ENCODE results near the gene RBM20.
"Not testable (repeated sequence)": the region's sequence is repeated elsewhere in the genome, so short reads cannot be mapped to it uniquely, and the experiment has no call there.

Gene RBM20

GRCh38 chr10:110691139-110691538, 47.0 kb downstream of the RBM20 start:
- DNase-seq = no peak
- in situ Hi-C loops (cut with HindIII; ENCODE audit: low pct_ligation_motif_present, low pct_unique_long_range_greater_than_20kb, low sequenced_read_pairs) = no loop called here

DNA sequence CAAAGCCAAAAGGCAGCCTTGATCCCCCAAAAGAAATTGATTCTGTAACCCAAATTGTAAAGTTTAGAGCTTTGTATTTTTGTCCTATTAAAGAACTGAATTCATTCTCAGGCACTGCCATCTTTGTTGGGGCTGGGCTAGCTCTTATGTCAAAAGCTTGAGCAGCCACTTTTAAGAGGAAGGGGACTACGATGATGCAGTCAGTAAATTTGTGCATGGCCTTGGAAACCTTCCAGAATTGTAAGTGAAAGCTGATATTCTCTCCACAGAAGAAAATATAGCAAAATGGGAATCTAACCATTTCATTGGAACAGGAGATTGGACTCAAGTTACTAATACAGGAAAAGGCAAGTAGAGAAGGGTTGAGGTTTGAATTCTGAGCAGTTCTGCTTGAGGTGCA, 50.1 kb downstream of the RBM20 start:
- no peak for DNase-seq
- in situ Hi-C loops (cut with HindIII; ENCODE audit: low pct_ligation_motif_present, low pct_unique_long_range_greater_than_20kb, low sequenced_read_pairs) = no loop called here

- in situ Hi-C loops (cut with HindIII; ENCODE audit: low pct_ligation_motif_present, low pct_unique_long_range_greater_than_20kb, low sequenced_read_pairs) = no loop called here
- DNase-seq = no peak
Measured at GRCh38 chr10:110694820-110695538, 50.8 kb downstream of the RBM20 start.

- in situ Hi-C loops (cut with HindIII; ENCODE audit: low pct_ligation_motif_present, low pct_unique_long_range_greater_than_20kb, low sequenced_read_pairs) = no loop called here
- no peak for DNase-seq
Measured at GRCh38 chr10:110695539-110695886, 51.4 kb downstream of the RBM20 start.

DNA sequence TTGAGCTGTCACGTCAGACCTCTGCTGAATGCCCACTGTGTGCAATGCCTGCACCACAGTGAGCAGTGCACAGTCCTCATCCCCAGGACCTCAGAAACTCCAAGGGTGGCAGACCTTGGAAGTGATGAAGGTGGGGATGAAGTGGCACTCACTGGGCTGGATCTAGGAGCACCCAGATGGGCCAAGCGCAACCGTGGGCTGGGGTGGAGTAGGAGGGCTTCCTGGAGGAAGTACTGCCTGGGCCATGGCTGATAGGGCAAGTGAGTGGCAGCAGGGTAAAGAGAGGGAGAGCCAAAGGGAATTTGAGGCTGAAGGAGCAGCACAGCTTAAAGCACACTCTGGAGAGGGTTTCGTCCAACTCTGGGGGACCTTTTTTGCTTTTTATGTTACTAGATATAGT, 52.3 kb downstream of the RBM20 start:
- in situ Hi-C loops (cut with HindIII; ENCODE audit: low pct_ligation_motif_present, low pct_unique_long_range_greater_than_20kb, low sequenced_read_pairs) = no loop called here
- no peak for DNase-seq

- in situ Hi-C loops (cut with HindIII; ENCODE audit: low pct_ligation_motif_present, low pct_unique_long_range_greater_than_20kb, low sequenced_read_pairs) = no loop called here
- DNase-seq = no peak
Measured at GRCh38 chr10:110698340-110698739, 54.2 kb downstream of the RBM20 start.

- no peak for DNase-seq
- in situ Hi-C loops (cut with HindIII; ENCODE audit: low pct_ligation_motif_present, low pct_unique_long_range_greater_than_20kb, low sequenced_read_pairs) = no loop called here
Measured at GRCh38 chr10:110698782-110699201, 54.7 kb downstream of the RBM20 start.

GRCh38 chr10:110699859-110700468, 55.8 kb downstream of the RBM20 start:
- in situ Hi-C loops (cut with HindIII; ENCODE audit: low pct_ligation_motif_present, low pct_unique_long_range_greater_than_20kb, low sequenced_read_pairs) = no loop called here
- DNase-seq = peak; percentile 27

GRCh38 chr10:110700947-110701616, 56.9 kb downstream of the RBM20 start:
- no peak for DNase-seq
- in situ Hi-C loops (cut with HindIII; ENCODE audit: low pct_ligation_motif_present, low pct_unique_long_range_greater_than_20kb, low sequenced_read_pairs) = no loop called here

DNA sequence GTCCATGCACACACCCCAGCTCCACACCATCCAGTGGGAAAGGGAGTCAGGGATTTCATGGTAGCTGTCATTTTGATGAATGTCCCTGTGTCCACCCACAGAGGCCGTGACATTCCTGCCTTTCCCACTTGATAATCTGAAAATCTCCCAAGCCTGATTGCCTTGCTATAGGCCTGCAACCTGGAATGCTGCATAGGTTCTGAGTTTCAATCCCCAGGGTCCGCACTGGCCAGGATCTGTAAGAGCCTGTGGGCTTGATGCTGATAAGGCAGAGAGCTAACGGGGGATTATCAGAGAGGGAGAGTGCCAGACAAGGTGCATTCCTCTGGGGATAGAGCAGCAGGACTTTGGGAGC, 57.5 kb downstream of the RBM20 start:
- in situ Hi-C loops (cut with HindIII; ENCODE audit: low pct_ligation_motif_present, low pct_unique_long_range_greater_than_20kb, low sequenced_read_pairs) = no loop called here
- no peak for DNase-seq

- in situ Hi-C loops (cut with HindIII; ENCODE audit: low pct_ligation_motif_present, low pct_unique_long_range_greater_than_20kb, low sequenced_read_pairs) = no loop called here
Measured at GRCh38 chr10:110704070-110704469, 59.9 kb downstream of the RBM20 start.

DNA sequence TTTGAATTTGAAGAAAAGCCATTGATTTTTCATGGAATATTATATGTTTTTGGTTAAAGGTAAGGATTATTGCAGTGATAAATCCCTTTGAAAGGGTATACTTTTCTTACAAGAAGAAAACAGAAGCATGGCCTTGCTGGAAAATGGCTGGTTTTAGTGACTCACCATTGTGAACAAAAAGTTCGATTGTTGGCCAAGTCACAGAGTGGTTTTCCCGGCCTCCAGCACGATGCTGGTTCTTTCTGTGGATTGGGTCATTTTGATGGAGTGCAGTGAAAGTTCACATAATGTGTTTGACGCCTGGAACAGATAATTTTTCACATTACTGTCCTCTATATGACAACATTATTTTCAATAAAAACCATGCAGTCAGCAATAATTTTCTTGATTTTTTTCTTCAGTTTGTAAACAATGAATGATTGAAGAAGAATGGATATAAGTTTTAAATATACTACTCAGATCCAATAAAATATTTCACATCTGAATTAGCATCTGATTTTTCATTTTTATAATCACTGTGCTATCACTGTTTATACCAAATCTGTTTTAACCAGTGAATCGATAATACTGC, 60.9 kb downstream of the RBM20 start:
- in situ Hi-C loops (cut with HindIII; ENCODE audit: low pct_ligation_motif_present, low pct_unique_long_range_greater_than_20kb, low sequenced_read_pairs) = no loop called here

More at GRCh38 chr10:110704070-110704469, 59.9 kb downstream of the RBM20 start:
- DNase-seq = no peak

GRCh38 chr10:110705596-110705995, 61.5 kb downstream of the RBM20 start:
- DNase-seq; in situ Hi-C loops (cut with HindIII; ENCODE audit: low pct_ligation_motif_present, low pct_unique_long_range_greater_than_20kb, low sequenced_read_pairs): not testable (repeated sequence)

More for the DNA sequence above, 60.9 kb downstream of the RBM20 start:
- DNase-seq = no peak

DNA sequence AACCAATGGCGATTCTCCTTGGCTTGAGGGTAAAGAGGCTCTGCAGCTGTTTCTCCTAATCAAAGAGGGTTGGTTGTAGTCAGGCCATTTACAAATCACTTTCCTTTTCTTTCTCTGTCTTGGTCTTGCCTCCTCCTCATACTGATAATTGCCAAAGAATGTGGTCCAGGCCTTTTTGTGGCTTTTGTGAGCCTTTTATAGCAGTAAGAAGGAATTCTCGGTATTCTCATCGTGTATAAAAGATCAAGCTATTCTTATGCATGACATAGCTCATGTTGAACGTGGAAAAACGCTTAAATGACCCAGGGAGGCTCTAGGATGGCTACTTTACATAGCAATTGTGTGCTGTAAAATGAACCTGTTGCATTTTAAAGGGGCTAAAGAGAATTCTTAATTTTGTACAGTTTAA, 62.6 kb downstream of the RBM20 start:
- DNase-seq = peak; percentile 95

GRCh38 chr10:110708776-110709443, 64.8 kb downstream of the RBM20 start:
- in situ Hi-C loops (cut with HindIII; ENCODE audit: low pct_ligation_motif_present, low pct_unique_long_range_greater_than_20kb, low sequenced_read_pairs) = no loop called here
- DNase-seq = no peak

More for the DNA sequence above, 62.6 kb downstream of the RBM20 start:
- in situ Hi-C loops (cut with HindIII; ENCODE audit: low pct_ligation_motif_present, low pct_unique_long_range_greater_than_20kb, low sequenced_read_pairs) = no loop called here

DNA sequence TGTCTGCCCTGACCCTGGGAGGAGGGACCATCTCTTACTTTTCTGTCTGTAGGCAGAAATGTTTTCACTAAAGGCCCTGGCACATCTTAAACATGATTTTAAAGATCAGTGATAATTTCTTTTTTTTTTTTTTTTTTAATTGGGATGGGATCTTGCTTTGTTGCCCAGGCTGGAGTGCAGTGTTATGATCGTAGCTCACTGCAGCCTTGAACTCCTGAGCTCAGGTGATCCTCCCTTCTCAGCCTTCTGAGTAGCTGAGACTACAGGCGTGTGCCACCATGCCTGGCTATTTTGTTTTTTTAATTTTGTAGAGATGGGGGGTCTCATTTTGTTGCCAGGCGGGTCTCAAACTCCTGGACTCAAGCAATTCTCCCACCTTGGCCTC, 65.3 kb downstream of the RBM20 start:
- in situ Hi-C loops (cut with HindIII; ENCODE audit: low pct_ligation_motif_present, low pct_unique_long_range_greater_than_20kb, low sequenced_read_pairs) = no loop called here
- no peak for DNase-seq

GRCh38 chr10:110709964-110710587, 65.9 kb downstream of the RBM20 start:
- DNase-seq = no peak
- in situ Hi-C loops (cut with HindIII; ENCODE audit: low pct_ligation_motif_present, low pct_unique_long_range_greater_than_20kb, low sequenced_read_pairs) = no loop called here

DNA sequence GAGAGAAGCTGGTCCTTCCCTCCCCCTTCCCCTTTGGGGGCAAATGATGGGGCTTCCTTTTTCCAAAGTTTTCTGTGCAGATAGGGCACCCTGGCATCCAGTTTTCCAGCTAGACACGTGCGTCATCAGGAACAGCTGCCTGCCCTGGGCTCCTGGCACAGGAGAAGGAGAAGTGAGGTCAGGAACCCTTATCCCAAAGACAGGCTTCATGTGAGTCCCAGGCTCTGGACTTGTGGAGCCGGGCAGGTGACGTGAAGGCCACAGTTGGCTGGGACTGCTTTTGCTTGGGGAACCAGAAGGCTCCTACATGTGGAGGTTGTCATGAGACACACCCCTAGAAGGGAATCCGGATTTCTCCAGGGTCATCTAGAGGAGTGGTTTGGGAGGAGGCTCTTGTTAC, 66.5 kb downstream of the RBM20 start:
- in situ Hi-C loops (cut with HindIII; ENCODE audit: low pct_ligation_motif_present, low pct_unique_long_range_greater_than_20kb, low sequenced_read_pairs) = no loop called here
- no peak for DNase-seq

DNA sequence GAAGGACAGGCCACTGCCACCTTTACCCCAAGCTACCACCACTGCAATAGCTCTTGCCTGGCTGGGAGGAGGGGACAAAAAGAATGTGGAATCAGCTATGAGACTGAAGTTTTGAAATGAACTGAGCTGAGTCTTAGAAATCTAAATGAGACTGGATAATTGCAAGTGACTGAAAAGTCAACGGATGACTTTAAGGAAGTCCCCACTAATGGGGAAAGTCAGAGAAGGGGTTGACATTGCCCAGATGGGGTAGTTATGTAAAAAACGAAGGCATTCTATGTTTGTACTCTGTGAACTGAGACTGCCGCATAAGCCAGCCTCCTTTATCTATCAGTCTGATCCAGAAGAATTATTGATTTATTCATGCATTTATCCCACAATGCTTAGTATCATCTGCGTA, 67.2 kb downstream of the RBM20 start:
- DNase-seq = no peak
- in situ Hi-C loops (cut with HindIII; ENCODE audit: low pct_ligation_motif_present, low pct_unique_long_range_greater_than_20kb, low sequenced_read_pairs) = no loop called here

All from ACHN (cell line).